Lower leg skin (tissue), 3 donors: ENCODE data around the gene SELENOF.

Experiments
- CTCF ChIP-seq, 3 donors: fragments of 450-650 bp; IDR thresholded peaks; one replicate each; pipeline ENCODE4 v1.5.1; 2016; ENCODE audit warnings: antibody characterized with exemption in 3 of 3, mild to moderate bottlenecking in 3 of 3, moderate library complexity in 2 of 3
- POLR2A ChIP-seq, 2 donors: fragments of 450-650 bp; IDR thresholded peaks; one replicate each; pipeline ENCODE4 v1.6.1; 2016 to 2017; ENCODE audit warnings: antibody characterized with exemption in 2 of 2, mild to moderate bottlenecking in 1 of 2, moderate library complexity in 1 of 2

GRCh38 chr1:86823386-86823785 is 90.5 kb downstream of the SELENOF start:
- no peak for TF ChIP-seq CTCF (IDR thresholded peaks at IDR 0.05)
- TF ChIP-seq POLR2A (IDR thresholded peaks at IDR 0.05) = no peak
